DND-41 (cell line): ENCODE measurements around the gene BRD9.
"Not testable (repeated sequence)": the region's sequence is repeated elsewhere in the genome, so short reads cannot be mapped to it uniquely, and the experiment has no call there.

ENCODE experiments used
- ATAC-seq: fragments of 200-7000 bp; cut with Tn5 transposase; 3 replicates; pipeline ENCODE4 v1.9.1; 2021; ENCODE audit warnings: low read depth; ENCODE audit not compliant: insufficient read depth
- DNase-seq: peaks from one replicate; pipeline ENCODE4 v3.0.0-alpha.2; 2020
- H2AFZ ChIP-seq: 2 replicates; pipeline ENCODE4 v1.6.0; 2012; ENCODE audit warnings: low read depth, low read length
- H3K27ac ChIP-seq: 2 replicates; pipeline ENCODE4 v1.5.1; 2012; ENCODE audit warnings: low read length, inconsistent platforms
- H3K27me3 ChIP-seq: fragments of 200-600 bp; sonication (generic); 2 replicates; pipeline ENCODE4 v1.6.0; 2012; ENCODE audit warnings: low read length, mild to moderate bottlenecking, inconsistent platforms; ENCODE audit not compliant: insufficient read depth, poor library complexity
- H3K36me3 ChIP-seq: 2 replicates; pipeline ENCODE4 v1.5.1; 2012; ENCODE audit warnings: low read length, inconsistent platforms; ENCODE audit not compliant: insufficient read depth
- H3K4me1 ChIP-seq: 2 replicates; pipeline ENCODE4 v1.5.1; 2012; ENCODE audit warnings: mild to moderate bottlenecking, low read length; ENCODE audit not compliant: insufficient read depth
- H3K4me2 ChIP-seq: 2 replicates; pipeline ENCODE4 v1.6.0; 2012; ENCODE audit warnings: mild to moderate bottlenecking, moderate library complexity, low read length, inconsistent platforms; ENCODE audit not compliant: insufficient read depth
- H3K4me3 ChIP-seq, 2 experiments: fragments of 200-600 bp in 1 of 2; shearing (Covaris generic) in 1 of 2; 2 replicates each; pipeline ENCODE4 v1.5.1; 2012 to 2016; ENCODE audit warnings: inconsistent platforms in 2 of 2, low read length in 2 of 2, mild to moderate bottlenecking in 2 of 2, low read depth in 1 of 2, moderate library complexity in 1 of 2
- H3K79me2 ChIP-seq: 2 replicates; pipeline ENCODE4 v1.6.0; 2012; ENCODE audit warnings: low read length, inconsistent platforms; ENCODE audit not compliant: insufficient read depth
- H3K9ac ChIP-seq: 2 replicates; pipeline ENCODE4 v1.6.0; 2012; ENCODE audit warnings: low read depth, mild to moderate bottlenecking, inconsistent platforms, low read length, moderate library complexity
- H3K9me3 ChIP-seq: 2 replicates; pipeline ENCODE4 v1.5.1; 2012; ENCODE audit warnings: low read length, moderate library complexity, mild to moderate bottlenecking, inconsistent platforms; ENCODE audit not compliant: insufficient read depth, severe bottlenecking
- H4K20me1 ChIP-seq: 2 replicates; pipeline ENCODE4 v1.6.0; 2012; ENCODE audit warnings: low read length; ENCODE audit not compliant: insufficient read depth

BRD9 gene

DNA sequence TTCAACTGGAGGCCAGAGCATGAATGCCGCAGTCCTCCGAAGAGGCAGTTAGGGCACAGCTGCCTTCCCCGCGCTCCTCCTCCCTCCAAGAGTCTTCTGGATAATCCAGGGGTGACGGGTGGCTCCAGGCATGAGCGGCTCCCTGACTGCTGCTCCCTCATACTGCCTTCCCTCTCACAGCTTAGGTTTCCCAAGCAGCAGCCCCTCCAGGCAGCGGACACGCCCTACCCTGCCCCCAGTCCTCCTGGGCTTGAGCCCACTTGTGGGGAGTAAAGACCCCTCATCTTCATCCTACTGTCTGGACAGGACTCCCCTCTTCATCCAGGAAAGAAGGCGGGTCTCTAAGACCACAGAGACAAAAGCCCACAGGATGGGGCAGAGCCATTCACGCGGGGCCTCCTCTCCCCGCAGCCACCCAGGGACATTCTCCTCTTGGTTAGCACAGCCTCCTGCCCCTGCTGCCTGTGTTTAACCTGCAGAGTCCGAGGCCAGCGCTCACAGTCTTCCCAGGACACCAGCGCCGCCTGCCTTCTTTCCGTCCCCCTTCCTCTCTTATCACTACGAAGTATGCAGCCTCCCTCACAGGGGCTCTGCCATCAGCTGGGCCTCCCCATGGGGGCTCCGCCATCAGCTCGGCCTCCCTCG, 47.4 kb downstream of the BRD9 start:
- H3K27ac ChIP-seq, DNase-seq, H3K27me3 ChIP-seq, H3K79me2 ChIP-seq, H3K4me3 ChIP-seq, H3K9me3 ChIP-seq, H4K20me1 ChIP-seq, H3K4me2 ChIP-seq, ATAC-seq, H3K36me3 ChIP-seq, H3K4me1 ChIP-seq, H3K9ac ChIP-seq, H2AFZ ChIP-seq: not testable (repeated sequence)

GRCh38 chr5:844426-844825, 48.2 kb downstream of the BRD9 start:
- H3K4me3 ChIP-seq, ATAC-seq, H3K36me3 ChIP-seq: not testable (repeated sequence)

GRCh38 chr5:843926-844325, 48.7 kb downstream of the BRD9 start:
- not testable (repeated sequence) for H3K9me3 ChIP-seq, H3K4me2 ChIP-seq, H3K27ac ChIP-seq, H4K20me1 ChIP-seq, H3K79me2 ChIP-seq, H3K27me3 ChIP-seq, H3K4me1 ChIP-seq, H2AFZ ChIP-seq, ATAC-seq, DNase-seq, H3K9ac ChIP-seq, H3K36me3 ChIP-seq, H3K4me3 ChIP-seq

More at GRCh38 chr5:844426-844825, 48.2 kb downstream of the BRD9 start:
- DNase-seq, H4K20me1 ChIP-seq, H3K4me1 ChIP-seq, H3K9ac ChIP-seq, H2AFZ ChIP-seq, H3K9me3 ChIP-seq, H3K4me2 ChIP-seq, H3K27me3 ChIP-seq, H3K27ac ChIP-seq, H3K79me2 ChIP-seq: not testable (repeated sequence)

GRCh38 chr5:843371-843770, 49.2 kb downstream of the BRD9 start:
- not testable (repeated sequence) for H3K27ac ChIP-seq, H3K4me3 ChIP-seq, H2AFZ ChIP-seq, H3K36me3 ChIP-seq, H4K20me1 ChIP-seq, H3K9me3 ChIP-seq, H3K4me2 ChIP-seq, H3K27me3 ChIP-seq, H3K79me2 ChIP-seq, H3K4me1 ChIP-seq, H3K9ac ChIP-seq, DNase-seq, ATAC-seq

DNA sequence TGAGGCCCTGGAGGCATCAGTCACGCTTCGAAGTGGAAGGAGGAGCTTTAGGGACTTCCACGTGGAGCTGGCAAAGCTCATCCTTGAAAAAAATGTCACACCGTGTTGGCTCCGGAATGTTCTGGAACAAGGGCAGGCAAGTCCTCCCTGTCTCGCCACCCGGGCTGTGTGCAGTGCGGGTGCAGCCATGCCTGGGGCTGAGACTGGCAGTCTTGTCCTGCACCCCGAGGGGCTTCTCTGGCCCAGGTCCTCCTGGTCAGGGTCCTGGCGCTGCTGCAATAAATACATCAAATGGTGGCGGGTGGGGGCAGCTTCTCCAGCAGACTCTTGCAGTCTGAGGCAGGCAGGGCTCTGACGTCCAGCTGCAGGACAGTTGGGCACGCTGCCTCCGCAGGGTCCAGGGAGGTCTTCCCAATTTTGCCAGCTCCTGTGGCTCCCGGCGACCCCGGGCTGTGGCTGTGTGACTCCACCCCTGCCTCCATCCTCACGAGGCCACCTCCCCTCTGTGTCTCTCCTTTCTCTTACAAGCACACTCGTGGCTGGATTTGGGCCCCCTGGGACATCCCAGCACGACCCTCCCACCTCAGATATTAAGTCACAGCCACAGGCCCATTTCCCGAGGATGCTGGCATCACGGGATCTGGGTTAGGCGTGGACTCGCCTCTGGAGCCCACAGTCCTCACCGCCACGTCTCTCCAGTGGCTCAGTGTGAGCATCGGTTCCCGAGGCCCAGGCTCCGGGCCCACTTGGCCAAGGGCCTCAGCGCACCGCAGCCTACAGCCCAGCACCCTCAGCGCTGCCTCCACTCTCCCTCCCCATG, 50.0 kb downstream of the BRD9 start:
- H3K4me1 ChIP-seq, H2AFZ ChIP-seq, H3K4me2 ChIP-seq, ATAC-seq, H3K4me3 ChIP-seq, DNase-seq, H3K79me2 ChIP-seq, H3K36me3 ChIP-seq, H4K20me1 ChIP-seq, H3K27ac ChIP-seq, H3K9ac ChIP-seq, H3K9me3 ChIP-seq, H3K27me3 ChIP-seq: not testable (repeated sequence)

GRCh38 chr5:841531-842401, 50.8 kb downstream of the BRD9 start:
- ATAC-seq, H2AFZ ChIP-seq, DNase-seq, H3K36me3 ChIP-seq, H3K4me2 ChIP-seq, H3K9ac ChIP-seq, H3K79me2 ChIP-seq, H3K4me3 ChIP-seq, H3K4me1 ChIP-seq, H4K20me1 ChIP-seq, H3K27ac ChIP-seq, H3K27me3 ChIP-seq, H3K9me3 ChIP-seq: not testable (repeated sequence)

DNA sequence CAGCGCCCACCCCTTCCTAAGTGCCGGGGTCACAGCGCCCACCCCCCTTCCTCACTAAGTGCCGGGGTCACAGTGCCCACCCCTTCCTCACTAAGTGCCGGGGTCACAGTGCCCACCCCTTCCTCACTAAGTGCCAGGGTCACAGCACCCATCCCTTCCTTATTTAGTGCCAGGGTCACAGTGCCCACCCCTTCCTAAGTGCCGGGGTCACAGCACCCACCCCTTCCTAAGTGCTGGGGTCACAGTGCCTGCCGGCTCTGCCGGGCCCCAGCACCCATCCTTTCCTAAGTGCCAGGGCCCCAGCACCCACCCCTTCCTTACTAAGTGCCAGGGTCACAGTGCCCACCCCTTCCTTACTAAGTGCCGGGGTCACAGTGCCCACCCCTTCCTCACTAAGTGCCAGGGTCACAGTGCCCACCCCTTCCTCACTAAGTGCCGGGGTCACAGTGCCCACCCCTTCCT, 51.6 kb downstream of the BRD9 start:
- H3K4me3 ChIP-seq, H2AFZ ChIP-seq, H3K4me1 ChIP-seq, H3K27ac ChIP-seq, H3K79me2 ChIP-seq, DNase-seq, H3K4me2 ChIP-seq, H3K27me3 ChIP-seq, ATAC-seq, H3K36me3 ChIP-seq, H3K9me3 ChIP-seq, H4K20me1 ChIP-seq, H3K9ac ChIP-seq: not testable (repeated sequence)
